ENCODE results near the gene MYD88.

DNA sequence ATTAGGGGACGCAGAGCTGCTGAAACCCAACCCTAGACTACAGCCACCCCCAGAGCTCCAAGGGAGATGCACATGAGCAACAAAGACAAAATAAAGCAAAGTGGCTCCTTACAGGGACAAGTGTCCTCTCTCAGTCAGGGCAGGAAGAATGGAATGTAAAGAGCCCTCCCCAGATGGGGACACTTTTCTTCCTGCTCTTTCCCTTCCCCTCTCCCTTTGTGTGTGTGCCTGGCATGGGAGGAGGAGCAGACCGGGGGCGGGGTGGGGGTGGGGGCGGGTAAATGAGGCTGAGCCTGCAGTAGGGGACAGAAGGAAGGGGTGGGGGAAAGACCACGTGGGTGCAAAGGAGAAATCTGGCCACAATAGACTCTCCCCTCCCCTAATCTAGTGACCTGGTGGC, 38.9 kb upstream of the MYD88 start:
- no peak for TF ChIP-seq POLR2A (IDR thresholded peaks at IDR 0.05)
- TF ChIP-seq, protein P1, sequence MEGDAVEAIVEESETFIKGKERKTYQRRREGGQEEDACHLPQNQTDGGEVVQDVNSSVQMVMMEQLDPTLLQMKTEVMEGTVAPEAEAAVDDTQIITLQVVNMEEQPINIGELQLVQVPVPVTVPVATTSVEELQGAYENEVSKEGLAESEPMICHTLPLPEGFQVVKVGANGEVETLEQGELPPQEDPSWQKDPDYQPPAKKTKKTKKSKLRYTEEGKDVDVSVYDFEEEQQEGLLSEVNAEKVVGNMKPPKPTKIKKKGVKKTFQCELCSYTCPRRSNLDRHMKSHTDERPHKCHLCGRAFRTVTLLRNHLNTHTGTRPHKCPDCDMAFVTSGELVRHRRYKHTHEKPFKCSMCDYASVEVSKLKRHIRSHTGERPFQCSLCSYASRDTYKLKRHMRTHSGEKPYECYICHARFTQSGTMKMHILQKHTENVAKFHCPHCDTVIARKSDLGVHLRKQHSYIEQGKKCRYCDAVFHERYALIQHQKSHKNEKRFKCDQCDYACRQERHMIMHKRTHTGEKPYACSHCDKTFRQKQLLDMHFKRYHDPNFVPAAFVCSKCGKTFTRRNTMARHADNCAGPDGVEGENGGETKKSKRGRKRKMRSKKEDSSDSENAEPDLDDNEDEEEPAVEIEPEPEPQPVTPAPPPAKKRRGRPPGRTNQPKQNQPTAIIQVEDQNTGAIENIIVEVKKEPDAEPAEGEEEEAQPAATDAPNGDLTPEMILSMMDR (IDR thresholded peaks at IDR 0.05) = no peak
